Measurements from ENCODE around the gene TCF25.
"Not testable (repeated sequence)": the region's sequence is repeated elsewhere in the genome, so short reads cannot be mapped to it uniquely, and the experiment has no call there.

TCF25 gene

GRCh38 chr16:89935620-89936019, 62.2 kb downstream of the TCF25 start:
- not testable (repeated sequence) for H3K9ac ChIP-seq (ENCODE audit: low read depth, low read length, poor library complexity); H2AFZ ChIP-seq (ENCODE audit: low read length)

GRCh38 chr16:89936034-89936433, 62.6 kb downstream of the TCF25 start:
- H3K9ac ChIP-seq (ENCODE audit: low read depth, low read length, poor library complexity), result no peak overlapping the region
- no peak overlapping the region for H2AK5ac ChIP-seq (ENCODE audit: low read depth, low read length)
- peaks cover 0 to 2% of the 10 kb centered on the region in 2 donors for H3K9me3 ChIP-seq (replicated peaks in 1 of 2; ENCODE audit: control insufficient read depth in 2 of 2, insufficient read depth in 1 of 2, low read depth in 1 of 2, low read length in 2 of 2)
- DNase-seq (ENCODE audit: low spot score), result no peak
- no peak overlapping the region for H3K14ac ChIP-seq (ENCODE audit: low read length)
- H2BK12ac ChIP-seq (ENCODE audit: low read length), result no peak overlapping the region
- no peak overlapping the region for H4K8ac ChIP-seq (ENCODE audit: low read depth, low read length)
- H3K4me1 ChIP-seq (ENCODE audit: control insufficient read depth in 2 of 2, insufficient read depth in 1 of 2, low read depth in 1 of 2, low read length in 2 of 2), result peaks cover 0 to 2% of the 10 kb centered on the region in 2 donors
- H4K91ac ChIP-seq (ENCODE audit: low read depth, low read length, poor library complexity), result no peak overlapping the region
- H3K4me2 ChIP-seq (ENCODE audit: insufficient read depth, low read length, poor library complexity, severe bottlenecking), result no peak overlapping the region
- no peak overlapping the region for H3K4ac ChIP-seq (ENCODE audit: low read length)
- no peak overlapping the region for H3K4me3 ChIP-seq (ENCODE audit: low read length in 2 of 2)
- WGBS, 2 donors (ENCODE audit: extremely low coverage in 2 of 2, insufficient read length in 2 of 2, insufficient replicate concordance in 1 of 2), result no CpG with 5 or more reads among the region's 13 CpGs
- no peak overlapping the region for H2BK120ac ChIP-seq (ENCODE audit: low read depth, low read length)
- peaks cover 5% of the 10 kb centered on the region for H3K79me1 ChIP-seq (ENCODE audit: low read depth, low read length)
- H3K27ac ChIP-seq (replicated peaks; ENCODE audit: low read length), result no peak overlapping the region
- no peak overlapping the region for H2BK5ac ChIP-seq (ENCODE audit: low read length)
- H3K23ac ChIP-seq (ENCODE audit: low read depth, low read length, poor library complexity), result no peak overlapping the region
- no peaks in the 10 kb centered on the region for H3K27me3 ChIP-seq (ENCODE audit: control insufficient read depth in 3 of 3, insufficient read depth in 3 of 3, low read depth in 1 of 3, low read length in 3 of 3)
- no peak overlapping the region for H2AFZ ChIP-seq (ENCODE audit: low read length)
- no peak overlapping the region for H2BK15ac ChIP-seq (ENCODE audit: low read length)
- H3K36me3 ChIP-seq (replicated peaks in 1 of 2; ENCODE audit: control insufficient read depth in 2 of 2, insufficient read depth in 2 of 2, low read length in 2 of 2), result peaks cover 46 to 62% of the 10 kb centered on the region in 2 donors
- no peak overlapping the region for H3K18ac ChIP-seq (ENCODE audit: low read length)

More at GRCh38 chr16:89935620-89936019, 62.2 kb downstream of the TCF25 start:
- not testable (repeated sequence) for H4K8ac ChIP-seq (ENCODE audit: low read depth, low read length); H3K4me2 ChIP-seq (ENCODE audit: insufficient read depth, low read length, poor library complexity, severe bottlenecking); H3K27me3 ChIP-seq (ENCODE audit: control insufficient read depth in 3 of 3, insufficient read depth in 3 of 3, low read depth in 1 of 3, low read length in 3 of 3); H3K9me3 ChIP-seq (replicated peaks in 1 of 2; ENCODE audit: control insufficient read depth in 2 of 2, insufficient read depth in 1 of 2, low read depth in 1 of 2, low read length in 2 of 2); H3K27ac ChIP-seq (replicated peaks; ENCODE audit: low read length); H2BK15ac ChIP-seq (ENCODE audit: low read length); H3K23ac ChIP-seq (ENCODE audit: low read depth, low read length, poor library complexity); DNase-seq (ENCODE audit: low spot score); H3K4me1 ChIP-seq (ENCODE audit: control insufficient read depth in 2 of 2, insufficient read depth in 1 of 2, low read depth in 1 of 2, low read length in 2 of 2); H3K18ac ChIP-seq (ENCODE audit: low read length); H2BK12ac ChIP-seq (ENCODE audit: low read length); H2BK5ac ChIP-seq (ENCODE audit: low read length); H3K14ac ChIP-seq (ENCODE audit: low read length); H3K79me1 ChIP-seq (ENCODE audit: low read depth, low read length); H4K91ac ChIP-seq (ENCODE audit: low read depth, low read length, poor library complexity); H2BK120ac ChIP-seq (ENCODE audit: low read depth, low read length); H2AK5ac ChIP-seq (ENCODE audit: low read depth, low read length); H3K4ac ChIP-seq (ENCODE audit: low read length); H3K4me3 ChIP-seq (ENCODE audit: low read length in 2 of 2)
- WGBS, 2 donors (ENCODE audit: extremely low coverage in 2 of 2, insufficient read length in 2 of 2, insufficient replicate concordance in 1 of 2), result no CpG with 5 or more reads among the region's 27 CpGs
- peaks cover 46 to 65% of the 10 kb centered on the region in 2 donors for H3K36me3 ChIP-seq (replicated peaks in 1 of 2; ENCODE audit: control insufficient read depth in 2 of 2, insufficient read depth in 2 of 2, low read length in 2 of 2)

- Histone ChIP-seq H4K91ac (ENCODE audit: low read depth, low read length, poor library complexity) (no peak overlapping the region), H3K4ac (ENCODE audit: low read length) (no peak overlapping the region), H3K23ac (ENCODE audit: low read depth, low read length, poor library complexity) (no peak overlapping the region), H3K79me1 (ENCODE audit: low read depth, low read length) (peaks cover 3% of the 10 kb centered on the region), H2BK15ac (ENCODE audit: low read length) (no peak overlapping the region), H2AK5ac (ENCODE audit: low read depth, low read length) (no peak overlapping the region), H3K36me3 (replicated peaks in 1 of 2; ENCODE audit: control insufficient read depth in 2 of 2, insufficient read depth in 2 of 2, low read length in 2 of 2) (peaks cover 42 to 57% of the 10 kb centered on the region in 2 donors), H3K9ac (ENCODE audit: low read depth, low read length, poor library complexity) (no peak overlapping the region), H3K4me1 (ENCODE audit: control insufficient read depth in 2 of 2, insufficient read depth in 1 of 2, low read depth in 1 of 2, low read length in 2 of 2) (peaks cover 0 to 2% of the 10 kb centered on the region in 2 donors), H3K14ac (ENCODE audit: low read length) (no peak overlapping the region), H3K27ac (replicated peaks; ENCODE audit: low read length) (no peak overlapping the region), H2BK120ac (ENCODE audit: low read depth, low read length) (no peak overlapping the region), H2BK5ac (ENCODE audit: low read length) (no peak overlapping the region), H3K4me2 (ENCODE audit: insufficient read depth, low read length, poor library complexity, severe bottlenecking) (no peak overlapping the region), H3K4me3 (ENCODE audit: low read length in 2 of 2) (no peak overlapping the region), H4K8ac (ENCODE audit: low read depth, low read length) (no peak overlapping the region), H3K27me3 (ENCODE audit: control insufficient read depth in 3 of 3, insufficient read depth in 3 of 3, low read depth in 1 of 3, low read length in 3 of 3) (no peaks in the 10 kb centered on the region), H3K9me3 (replicated peaks in 1 of 2; ENCODE audit: control insufficient read depth in 2 of 2, insufficient read depth in 1 of 2, low read depth in 1 of 2, low read length in 2 of 2) (peaks cover 0 to 2% of the 10 kb centered on the region in 2 donors), H3K18ac (ENCODE audit: low read length) (no peak overlapping the region), H2BK12ac (ENCODE audit: low read length) (no peak overlapping the region), H2AFZ (ENCODE audit: low read length) (no peak overlapping the region)
- no CpG with 5 or more reads among the region's 14 CpGs for WGBS, 2 donors (ENCODE audit: extremely low coverage in 2 of 2, insufficient read length in 2 of 2, insufficient replicate concordance in 1 of 2)
- DNase-seq (ENCODE audit: low spot score), result no peak
Measured at GRCh38 chr16:89936508-89936907, 63.1 kb downstream of the TCF25 start.

- H3K14ac ChIP-seq (ENCODE audit: low read length), result no peak overlapping the region
- DNase-seq (ENCODE audit: low spot score), result no peak
- H3K4me2 ChIP-seq (ENCODE audit: insufficient read depth, low read length, poor library complexity, severe bottlenecking), result no peak overlapping the region
- no peak overlapping the region for H2AFZ ChIP-seq (ENCODE audit: low read length)
- WGBS, 2 donors (ENCODE audit: extremely low coverage in 2 of 2, insufficient read length in 2 of 2, insufficient replicate concordance in 1 of 2), result no CpG with 5 or more reads among the region's 20 CpGs
- peaks cover 0 to 2% of the 10 kb centered on the region in 2 donors for H3K4me1 ChIP-seq (ENCODE audit: control insufficient read depth in 2 of 2, insufficient read depth in 1 of 2, low read depth in 1 of 2, low read length in 2 of 2)
- peaks cover 37 to 52% of the 10 kb centered on the region in 2 donors for H3K36me3 ChIP-seq (replicated peaks in 1 of 2; ENCODE audit: control insufficient read depth in 2 of 2, insufficient read depth in 2 of 2, low read length in 2 of 2)
- H3K27ac ChIP-seq (replicated peaks; ENCODE audit: low read length), result no peak overlapping the region
- no peak overlapping the region for H4K91ac ChIP-seq (ENCODE audit: low read depth, low read length, poor library complexity)
- H2AK5ac ChIP-seq (ENCODE audit: low read depth, low read length), result no peak overlapping the region
- H3K18ac ChIP-seq (ENCODE audit: low read length), result no peak overlapping the region
- no peak overlapping the region for H2BK12ac ChIP-seq (ENCODE audit: low read length)
- H4K8ac ChIP-seq (ENCODE audit: low read depth, low read length), result no peak overlapping the region
- H3K4ac ChIP-seq (ENCODE audit: low read length), result no peak overlapping the region
- H3K23ac ChIP-seq (ENCODE audit: low read depth, low read length, poor library complexity), result no peak overlapping the region
- H3K4me3 ChIP-seq (ENCODE audit: low read length in 2 of 2), result no peak overlapping the region
- no peak overlapping the region for H2BK15ac ChIP-seq (ENCODE audit: low read length)
- H3K9ac ChIP-seq (ENCODE audit: low read depth, low read length, poor library complexity), result no peak overlapping the region
- H2BK5ac ChIP-seq (ENCODE audit: low read length), result no peak overlapping the region
- no peaks in the 10 kb centered on the region for H3K27me3 ChIP-seq (ENCODE audit: control insufficient read depth in 3 of 3, insufficient read depth in 3 of 3, low read depth in 1 of 3, low read length in 3 of 3)
- no peak overlapping the region for H2BK120ac ChIP-seq (ENCODE audit: low read depth, low read length)
- peaks cover under 1% of the 10 kb centered on the region for H3K79me1 ChIP-seq (ENCODE audit: low read depth, low read length)
- H3K9me3 ChIP-seq (replicated peaks in 1 of 2; ENCODE audit: control insufficient read depth in 2 of 2, insufficient read depth in 1 of 2, low read depth in 1 of 2, low read length in 2 of 2), result peaks cover 0 to 2% of the 10 kb centered on the region in 2 donors
Measured at GRCh38 chr16:89936981-89937380, 63.6 kb downstream of the TCF25 start.

Data from neuronal stem cell (in vitro differentiated cells).